Astrocyte of the spinal cord (primary cell): ENCODE results near the gene ZNF641.
A peak's percentile ranks its signal among the peaks of the same experiment; 100 is the strongest.
"Not testable (repeated sequence)": the region's sequence is repeated elsewhere in the genome, so short reads cannot be mapped to it uniquely, and the experiment has no call there.

Experiments used
- DNase-seq: peaks from one replicate; pipeline ENCODE4 v3.0.0; 2011; ENCODE audit warnings: low read depth, low spot score
- H3K4me3 ChIP-seq: 2 replicates; pipeline ENCODE4 v1.5.1; 2011; ENCODE audit warnings: low read depth, mild to moderate bottlenecking, low read length, moderate library complexity
- CTCF ChIP-seq: IDR thresholded peaks from 2 replicates; pipeline ENCODE4 v1.5.1; 2012; ENCODE audit warnings: low read depth, mild to moderate bottlenecking, low read length, inconsistent platforms
- in situ Hi-C: cut with HindIII; loops from 2 replicates; pipeline ENCODE4 v1.10.0; 2017; ENCODE audit warnings: low sequenced_read_pairs

ZNF641 gene

GRCh38 chr12:48339442-48340117 lies 11.1 kb downstream of the ZNF641 start:
- TF ChIP-seq CTCF = no peak
- H3K4me3 ChIP-seq = no peak overlapping the region
- in situ Hi-C loops = no loop called here
- DNase-seq = no peak

GRCh38 chr12:48336564-48336963 lies 14.2 kb downstream of the ZNF641 start:
- H3K4me3 ChIP-seq = no peak overlapping the region
- TF ChIP-seq CTCF = peak; percentile 15
- in situ Hi-C loops = no loop called here
- no peak for DNase-seq

GRCh38 chr12:48336061-48336460 lies 14.7 kb downstream of the ZNF641 start:
- in situ Hi-C loops = no loop called here
- no peak overlapping the region for H3K4me3 ChIP-seq
- DNase-seq = no peak
- no peak for TF ChIP-seq CTCF

GRCh38 chr12:48334808-48335207 lies 15.9 kb downstream of the ZNF641 start:
- no peak overlapping the region for H3K4me3 ChIP-seq
- no peak for DNase-seq
- TF ChIP-seq CTCF = no peak
- in situ Hi-C loops = no loop called here

- DNase-seq, in situ Hi-C loops, H3K4me3 ChIP-seq: not testable (repeated sequence)
These were observed 17.0 kb downstream of the ZNF641 start for GRCh38 chr12:48333680-48334079.

- in situ Hi-C loops = no loop called here
- TF ChIP-seq CTCF = no peak
- DNase-seq = no peak
- H3K4me3 ChIP-seq = no peak overlapping the region
These were observed 19.3 kb downstream of the ZNF641 start for GRCh38 chr12:48331399-48331798.

GRCh38 chr12:48329199-48329939 lies 21.4 kb downstream of the ZNF641 start:
- in situ Hi-C loops = no loop called here
- DNase-seq = no peak
- TF ChIP-seq CTCF = no peak
- H3K4me3 ChIP-seq = no peak overlapping the region
